GM12864 (cell line): ENCODE data around the gene PRRG4.

Experiments used
- DNase-seq: peaks from one replicate; pipeline ENCODE4 v3.0.0-alpha.2; 2011; ENCODE audit warnings: low read depth
- H3K4me3 ChIP-seq: 2 replicates; pipeline ENCODE4 v1.5.1; 2011; ENCODE audit warnings: mild to moderate bottlenecking, low read depth, low read length, control low read depth
- CTCF ChIP-seq: IDR thresholded peaks from 2 replicates; pipeline ENCODE4 v1.5.1; 2011; ENCODE audit warnings: low read depth, mild to moderate bottlenecking, moderate library complexity, low read length, control low read depth, inconsistent platforms; ENCODE audit errors: missing control alignments

Gene PRRG4

GRCh38 chr11:32792948-32793475 lies 36.7 kb upstream of the PRRG4 start:
- no peak overlapping the region for H3K4me3 ChIP-seq
- peak; percentile 66 for TF ChIP-seq CTCF
- DNase-seq: peak; percentile 21

GRCh38 chr11:32794439-32794838 lies 35.3 kb upstream of the PRRG4 start, which contains the start of gene CCDC73:
Gene CCDC73, minus strand, starts transcription at chr11:32794662. Its CDS starts 34,419 bp downstream, at chr11:32760243.
- DNase-seq: no peak

GRCh38 chr11:32796425-32796824 lies 33.3 kb upstream of the PRRG4 start:
- no peak for TF ChIP-seq CTCF
- DNase-seq: no peak
- H3K4me3 ChIP-seq: no peak overlapping the region

More at GRCh38 chr11:32794439-32794838, 35.3 kb upstream of the PRRG4 start, which contains the start of gene CCDC73:
- TF ChIP-seq CTCF: no peak
- no peak within 1 kb of the TSS for H3K4me3 ChIP-seq

- H3K4me3 ChIP-seq: no peak overlapping the region
- peak; percentile 52 for DNase-seq
- peak; percentile 93 for TF ChIP-seq CTCF
Observed at GRCh38 chr11:32809313-32809712, 20.4 kb upstream of the PRRG4 start.

GRCh38 chr11:32817181-32817851 lies 12.4 kb upstream of the PRRG4 start:
- DNase-seq: no peak
- no peak overlapping the region for H3K4me3 ChIP-seq
- no peak for TF ChIP-seq CTCF

- TF ChIP-seq CTCF: no peak
- H3K4me3 ChIP-seq: no peak overlapping the region
- no peak for DNase-seq
Observed at GRCh38 chr11:32817852-32818183, 11.9 kb upstream of the PRRG4 start.

- H3K4me3 ChIP-seq: no peak overlapping the region
- no peak for DNase-seq
- no peak for TF ChIP-seq CTCF
Observed at GRCh38 chr11:32819187-32819586, 10.5 kb upstream of the PRRG4 start.
